GM12874 (cell line): ENCODE data around the gene KDM8.
A peak's percentile ranks its signal among the peaks of the same experiment; 100 is the strongest.

Experiments used
- CTCF ChIP-seq: IDR thresholded peaks from 2 replicates; pipeline ENCODE4 v1.5.1; 2011; ENCODE audit warnings: low read depth, mild to moderate bottlenecking, control low read depth, low read length, moderate library complexity; ENCODE audit not compliant: insufficient read depth

KDM8 gene

GRCh38 chr16:27203507-27204311 is at the start of gene KDM8:
Gene KDM8 (plus strand): TSS chr16:27203526. CDS start chr16:27210124, 6,598 bp downstream.
- no peak for TF ChIP-seq CTCF

DNA sequence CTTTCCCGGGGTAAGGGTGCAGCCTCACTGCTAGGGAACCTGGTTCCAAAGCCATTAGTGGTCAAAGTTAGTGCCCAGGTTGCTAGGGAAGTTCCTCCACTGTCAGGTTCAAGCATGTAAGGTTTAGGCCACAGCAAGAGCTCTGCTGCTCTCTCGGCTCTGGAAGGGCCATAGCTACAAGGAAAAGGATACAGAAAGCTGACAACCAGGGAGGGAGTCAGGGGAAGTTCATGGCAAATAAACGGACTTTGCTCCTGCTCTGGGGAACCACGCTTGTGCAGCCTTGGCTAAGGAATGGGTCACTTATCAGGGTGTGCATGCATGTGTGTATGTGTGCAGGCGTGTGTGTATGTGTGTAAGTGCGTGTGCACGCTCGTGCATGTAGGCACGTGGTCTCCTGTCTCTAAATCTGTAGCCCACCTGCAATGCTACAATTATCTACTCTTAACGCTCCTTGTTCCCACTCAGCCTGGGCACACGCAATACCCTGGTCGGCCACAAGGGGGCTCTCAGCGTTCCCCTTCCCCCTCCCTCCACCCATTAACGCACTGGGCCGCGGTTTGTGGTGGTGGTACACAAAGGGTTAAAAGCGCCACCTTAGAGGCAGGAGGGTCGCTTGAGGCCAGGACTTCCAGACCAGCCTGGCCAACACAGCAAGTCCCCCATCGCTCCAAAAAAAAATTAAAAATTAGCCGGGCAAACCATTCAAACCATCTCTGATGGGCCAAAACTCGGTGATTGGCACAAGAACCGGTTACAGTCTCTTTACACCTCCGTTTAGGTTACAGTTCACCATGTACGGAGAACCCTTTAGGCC is 48.4 kb upstream of the KDM8 start:
- peak; percentile 98 for TF ChIP-seq CTCF

- no peak for TF ChIP-seq CTCF
These were observed 46.7 kb upstream of the KDM8 start for GRCh38 chr16:27156579-27156978.

DNA sequence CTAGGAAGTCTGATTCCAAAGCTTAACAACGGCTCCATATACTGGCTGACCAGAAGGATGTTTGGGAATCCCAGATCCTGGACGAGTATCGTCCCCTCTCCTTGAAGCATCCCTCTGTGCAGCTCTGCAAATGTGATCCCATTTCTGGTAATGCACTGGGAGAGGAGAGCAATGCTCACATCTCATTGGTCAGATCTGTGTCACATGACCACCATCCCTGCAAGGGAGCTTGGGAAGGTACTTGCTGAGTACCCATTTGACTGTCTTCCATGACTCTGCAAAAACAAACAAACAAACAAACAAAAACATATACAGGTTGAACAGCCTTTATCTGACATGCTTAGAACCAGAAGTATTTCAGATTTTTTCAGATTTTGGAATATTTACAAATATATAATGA is 41.9 kb upstream of the KDM8 start:
- TF ChIP-seq CTCF = no peak

GRCh38 chr16:27164352-27164751 is 39.0 kb upstream of the KDM8 start:
- no peak for TF ChIP-seq CTCF

DNA sequence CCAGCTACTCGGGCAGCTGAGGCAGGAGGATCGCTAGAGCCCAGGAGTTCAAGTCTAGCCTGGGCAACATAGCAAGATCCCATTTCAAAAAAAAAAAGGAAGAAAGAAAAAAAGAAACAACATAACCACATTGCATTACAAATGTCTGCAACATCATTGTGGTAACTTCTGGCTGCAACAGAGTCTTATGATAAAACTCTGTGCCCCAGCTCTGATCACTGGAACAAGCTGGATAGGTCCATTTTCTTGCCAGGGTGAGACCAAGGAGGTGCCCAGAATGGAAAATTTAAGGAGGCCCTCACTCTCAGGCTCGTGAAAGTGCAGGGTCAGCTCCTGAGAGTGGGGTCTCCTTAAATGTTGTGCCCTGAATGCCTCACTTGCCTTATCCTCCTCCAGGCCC is 37.8 kb upstream of the KDM8 start:
- no peak for TF ChIP-seq CTCF

GRCh38 chr16:27168790-27169189 is 34.5 kb upstream of the KDM8 start:
- no peak for TF ChIP-seq CTCF
